ENCODE results near the gene PDLIM7.

GRCh38 chr5:177433658-177434217, 63.7 kb downstream of the PDLIM7 start:
- TF ChIP-seq TAF1 (IDR thresholded peaks at IDR 0.05; ENCODE audit: borderline replicate concordance, insufficient read depth, low read length) = no peak
- TF ChIP-seq SIN3A (IDR thresholded peaks at IDR 0.05; ENCODE audit: borderline replicate concordance, insufficient read depth, low read length) = no peak
- TF ChIP-seq REST (IDR thresholded peaks at IDR 0.05; ENCODE audit: insufficient read depth in 1 of 2, low read depth in 2 of 2, low read length in 2 of 2) = no peak

Measured in PFSK-1 (cell line).